IPS-18c (cell line): ENCODE data around the gene SSMEM1.
"Not testable (repeated sequence)": the region's sequence is repeated elsewhere in the genome, so short reads cannot be mapped to it uniquely, and the experiment has no call there.

Source experiments
- H3K4me3 ChIP-seq: 2 replicates; pipeline ENCODE4 v1.7.0; 2013; ENCODE audit warnings: low read depth, mild to moderate bottlenecking, low read length, moderate library complexity; ENCODE audit not compliant: insufficient read depth
- H3K9me3 ChIP-seq: one replicate; pipeline ENCODE4 v1.6.1; 2013; ENCODE audit warnings: mild to moderate bottlenecking, low read length, moderate library complexity; ENCODE audit not compliant: control insufficient read depth, insufficient read depth

Gene SSMEM1

DNA sequence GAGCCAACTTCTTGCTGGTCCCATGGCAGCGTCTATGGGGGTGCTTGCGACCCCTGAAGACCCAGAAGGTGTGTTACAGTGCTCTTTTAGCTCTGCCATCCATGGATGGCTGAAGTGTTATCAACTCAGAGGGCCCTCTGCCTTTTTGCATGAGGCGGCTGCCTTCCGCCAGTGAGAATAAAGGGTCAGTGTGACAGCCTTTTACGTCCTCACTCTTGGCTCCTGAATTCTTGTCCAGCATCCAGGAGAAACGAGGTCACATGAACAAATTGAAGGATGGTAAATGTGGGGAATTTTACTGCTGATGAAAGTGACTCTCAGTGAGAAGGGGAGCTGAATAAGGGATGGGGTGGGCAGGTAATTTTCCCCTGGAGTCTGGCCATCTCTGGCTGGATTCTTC is 24.1 kb downstream of the SSMEM1 start:
- no peak overlapping the region for H3K4me3 ChIP-seq

DNA sequence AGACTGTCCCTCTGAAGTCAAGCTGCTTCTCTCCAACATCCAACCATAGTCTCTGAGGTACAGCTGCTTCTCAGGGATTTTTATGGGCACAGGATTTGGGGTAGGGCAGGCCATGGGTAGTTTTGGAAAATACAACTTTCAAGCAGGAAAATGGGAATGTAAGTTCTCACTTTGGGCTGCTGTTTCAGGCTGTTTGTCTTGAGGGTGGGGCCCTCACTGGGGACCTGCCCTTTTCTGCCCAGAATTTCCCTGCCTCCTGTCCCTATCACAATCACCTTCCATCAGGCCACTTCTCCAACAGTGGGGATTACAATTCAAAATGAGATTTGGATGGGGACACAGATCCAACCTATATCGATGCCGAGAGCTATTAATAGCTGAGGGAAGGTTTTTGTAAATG is 24.5 kb downstream of the SSMEM1 start:
- no peaks in the 10 kb centered on the region for H3K9me3 ChIP-seq

More for the DNA sequence above, 24.1 kb downstream of the SSMEM1 start:
- no peaks in the 10 kb centered on the region for H3K9me3 ChIP-seq

DNA sequence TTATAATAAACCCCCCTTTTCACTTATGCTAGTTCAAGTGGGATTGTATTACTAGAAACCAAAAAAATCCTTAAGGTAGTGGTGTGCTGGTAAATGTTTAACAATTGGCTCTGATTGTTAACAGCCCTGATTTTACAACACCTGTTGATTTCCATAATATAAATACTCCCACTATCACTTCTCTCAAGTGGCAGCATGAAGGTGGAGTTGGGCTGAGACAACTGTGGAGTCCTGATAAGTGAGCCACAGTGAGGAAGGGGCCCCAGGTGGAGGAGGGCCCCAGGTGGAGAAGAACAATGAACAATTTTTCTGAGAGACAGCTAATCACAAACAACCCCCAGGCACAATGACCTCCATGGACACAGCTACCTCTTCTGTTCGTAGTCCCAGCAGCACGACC is 26.4 kb downstream of the SSMEM1 start:
- Histone ChIP-seq H3K9me3 (no peaks in the 10 kb centered on the region), H3K4me3 (no peak overlapping the region)

More for the DNA sequence above, 24.5 kb downstream of the SSMEM1 start:
- no peak overlapping the region for H3K4me3 ChIP-seq

DNA sequence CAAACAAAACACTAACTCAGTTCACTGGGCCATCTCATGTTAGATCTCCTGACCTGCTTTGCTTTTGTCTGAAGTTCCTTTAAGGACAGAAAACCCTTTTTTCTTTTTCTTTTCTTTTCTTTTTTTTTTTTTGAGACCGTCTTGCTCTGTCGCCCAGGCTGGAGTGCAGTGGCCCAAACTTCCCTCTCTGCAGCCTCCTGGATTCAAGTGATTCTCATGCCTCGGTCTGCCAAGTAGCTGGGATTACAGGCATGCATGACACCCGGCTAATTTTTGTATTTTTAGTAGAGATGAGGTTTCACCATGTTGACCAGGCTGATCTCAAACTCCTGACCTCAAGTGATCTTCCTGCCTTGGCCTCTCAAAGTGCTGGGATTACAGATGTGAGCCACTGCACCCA is 28.7 kb downstream of the SSMEM1 start:
- not testable (repeated sequence) for H3K4me3 ChIP-seq, H3K9me3 ChIP-seq

DNA sequence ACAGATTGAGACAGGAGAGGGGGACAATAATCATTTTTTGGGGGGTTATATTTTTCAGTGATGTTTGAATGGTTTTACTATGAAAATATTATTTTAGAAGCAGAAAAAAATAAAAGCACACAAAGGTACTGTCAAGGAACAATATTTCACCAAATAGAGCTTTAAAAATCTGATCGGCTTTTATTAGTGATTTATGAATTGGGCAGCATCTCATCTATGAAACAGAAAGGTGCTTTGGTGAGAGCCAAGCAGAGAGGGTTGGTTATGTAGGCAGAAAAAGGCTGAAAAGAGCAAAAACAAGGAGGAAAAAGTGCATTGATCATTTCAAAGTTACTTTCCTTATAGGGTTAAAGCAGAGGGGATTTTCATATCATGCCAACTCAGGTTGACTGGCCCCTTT is 32.6 kb downstream of the SSMEM1 start:
- Histone ChIP-seq H3K4me3 (no peak overlapping the region), H3K9me3 (no peaks in the 10 kb centered on the region)

DNA sequence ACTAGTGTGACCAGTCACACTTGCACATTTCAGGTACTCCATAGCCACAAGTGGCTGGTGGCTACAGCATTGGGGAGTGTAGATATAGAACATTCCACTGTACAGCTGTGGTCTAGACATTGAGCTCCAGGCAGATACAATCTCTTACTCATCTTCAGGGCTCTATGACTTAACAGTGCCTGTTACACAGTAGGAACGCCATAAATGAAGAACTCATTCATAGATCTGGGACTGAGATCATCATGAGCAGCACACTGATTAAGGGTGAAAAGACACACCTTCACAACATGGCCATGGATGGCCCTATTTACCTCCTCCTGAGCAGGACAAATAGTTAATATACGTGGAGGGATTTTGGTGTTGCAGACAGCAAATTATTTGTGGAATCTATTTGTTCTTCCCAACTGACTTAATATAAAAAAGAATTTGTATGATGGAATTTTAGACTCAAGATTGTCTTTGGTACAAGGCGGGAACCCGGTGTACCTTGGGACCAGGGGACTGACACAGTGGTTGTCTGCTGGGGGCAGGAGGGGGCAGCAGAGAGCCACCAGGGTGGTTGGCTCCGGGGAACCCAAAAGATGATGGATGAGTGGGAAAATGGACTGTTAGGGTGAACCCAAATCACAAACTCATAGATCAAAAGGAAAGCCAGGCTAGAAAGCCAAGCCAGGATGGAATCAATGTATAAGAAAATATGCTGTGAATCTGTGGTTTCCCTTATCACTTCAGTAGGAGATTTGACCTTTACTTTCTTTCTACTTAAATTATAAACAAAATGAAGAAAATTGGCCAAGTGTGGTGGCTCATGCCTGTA is 34.7 kb downstream of the SSMEM1 start:
- Histone ChIP-seq H3K4me3 (no peak overlapping the region), H3K9me3 (no peaks in the 10 kb centered on the region)

DNA sequence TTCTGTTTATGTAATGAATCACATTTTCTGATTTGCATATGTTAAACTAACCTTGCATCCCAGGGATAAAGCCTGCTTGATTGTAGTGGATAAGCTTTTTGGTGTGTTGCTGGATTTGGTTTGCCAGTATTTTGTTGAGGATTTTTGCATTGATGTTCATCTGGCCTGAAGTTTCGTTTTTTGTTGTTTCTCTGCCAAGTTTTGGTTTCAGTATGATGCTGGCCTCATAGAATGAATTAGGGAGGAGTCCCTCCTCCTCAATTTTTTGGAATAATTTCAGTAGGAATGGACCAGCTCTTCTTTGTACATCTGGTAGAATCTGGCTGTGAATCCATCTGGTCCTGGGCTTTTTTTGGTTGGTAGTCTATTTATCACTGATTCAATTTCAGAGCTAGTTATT is 35.8 kb downstream of the SSMEM1 start:
- H3K4me3 ChIP-seq, H3K9me3 ChIP-seq: not testable (repeated sequence)

DNA sequence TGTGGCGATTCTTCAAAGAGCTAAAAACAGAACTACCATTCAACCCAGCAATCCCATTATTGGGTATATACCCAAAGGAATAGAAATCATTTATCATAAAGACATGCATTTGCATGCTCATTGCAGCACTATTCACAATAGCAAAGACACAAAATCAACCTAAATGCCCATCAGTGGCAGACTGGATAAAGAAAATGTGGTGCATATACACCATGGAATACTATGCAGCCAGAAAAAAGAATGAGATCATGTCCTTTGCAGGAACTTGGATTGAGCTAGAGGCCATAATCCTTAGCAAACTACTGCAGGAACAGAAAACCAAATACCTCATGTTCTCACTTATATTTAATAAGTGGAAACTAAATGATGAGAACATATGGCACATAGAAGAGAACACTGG is 38.8 kb downstream of the SSMEM1 start:
- H3K9me3 ChIP-seq, H3K4me3 ChIP-seq: not testable (repeated sequence)

DNA sequence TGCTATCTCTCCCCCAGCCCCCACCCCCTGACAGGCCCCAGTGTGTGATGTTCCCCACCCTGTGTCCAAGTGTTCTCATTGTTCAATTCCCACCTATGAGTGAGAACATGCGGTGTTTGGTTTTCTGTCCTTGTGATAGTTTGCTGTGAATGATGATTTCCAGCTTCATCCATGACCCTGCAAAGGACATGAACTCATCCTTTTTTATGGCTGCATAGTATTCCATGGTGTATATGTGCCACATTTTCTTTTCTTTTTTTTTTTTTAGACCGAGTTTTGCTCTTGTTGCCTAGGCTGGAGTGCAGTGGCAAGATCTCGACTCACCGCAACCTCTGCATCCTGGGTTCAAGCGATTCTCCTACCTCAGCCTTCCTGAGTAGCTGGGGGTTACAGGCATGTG is 41.2 kb downstream of the SSMEM1 start:
- H3K4me3 ChIP-seq, H3K9me3 ChIP-seq: not testable (repeated sequence)

DNA sequence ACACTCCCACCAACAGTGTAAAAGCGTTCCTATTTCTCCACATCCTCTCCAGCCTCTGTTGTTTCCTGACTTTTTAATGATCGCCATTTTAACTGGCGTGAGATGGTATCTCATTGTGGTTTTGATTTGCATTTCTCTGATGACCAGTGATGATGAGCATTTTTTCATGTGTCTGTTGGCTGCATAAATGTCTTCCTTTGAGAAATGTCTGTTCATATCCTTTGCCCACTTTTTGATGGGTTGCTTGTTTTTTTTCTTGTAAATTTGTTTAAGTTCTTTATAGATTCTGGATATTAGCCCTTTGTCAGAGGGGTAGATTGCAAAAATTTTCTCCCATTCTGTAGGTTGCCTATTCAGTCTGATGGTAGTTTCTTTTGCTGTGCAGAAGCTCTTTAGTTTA is 42.0 kb downstream of the SSMEM1 start:
- not testable (repeated sequence) for H3K4me3 ChIP-seq, H3K9me3 ChIP-seq

DNA sequence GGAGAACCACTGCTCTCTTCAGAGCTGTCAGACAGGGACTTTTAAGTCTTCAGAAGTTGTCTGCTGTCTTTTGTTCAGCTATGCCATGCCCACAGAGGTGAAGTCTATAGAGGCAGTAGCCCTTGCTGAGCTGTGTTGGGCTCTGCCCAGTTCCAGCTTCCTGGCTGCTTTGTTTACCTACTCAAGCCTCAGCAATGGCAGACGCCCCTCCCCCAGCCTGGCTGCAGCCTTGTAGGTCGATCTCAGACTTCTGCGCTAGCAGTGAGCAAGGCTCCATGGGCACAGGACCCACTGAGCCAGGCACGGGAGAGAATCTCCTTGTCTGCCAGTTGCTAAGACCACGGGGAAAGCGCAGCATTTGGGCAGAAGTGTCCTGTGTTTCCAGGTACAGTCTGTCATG is 46.9 kb downstream of the SSMEM1 start:
- Histone ChIP-seq H3K4me3 (no peak overlapping the region), H3K9me3 (peaks cover 5% of the 10 kb centered on the region)

DNA sequence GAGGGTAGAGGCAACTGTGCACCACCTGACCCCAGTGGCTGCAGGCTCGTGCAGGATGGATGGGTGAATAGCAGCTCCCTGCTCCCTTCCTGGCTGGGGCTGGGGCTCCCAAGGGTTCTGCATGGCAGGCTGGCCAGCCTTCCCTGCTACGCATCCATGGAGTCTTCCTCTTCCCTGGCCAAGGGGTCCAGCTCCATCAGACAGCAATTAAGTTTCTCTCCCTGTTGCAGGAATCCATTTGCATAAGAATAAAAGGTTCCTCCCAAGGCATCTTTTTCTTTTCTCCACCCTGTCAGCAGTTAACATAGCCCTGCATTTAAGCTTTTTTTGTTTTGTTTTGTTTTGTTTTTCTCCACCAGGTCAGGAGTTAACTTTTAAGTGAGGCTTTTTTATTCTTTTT is 49.0 kb downstream of the SSMEM1 start:
- Histone ChIP-seq H3K4me3 (no peak overlapping the region), H3K9me3 (peaks cover 5% of the 10 kb centered on the region)

DNA sequence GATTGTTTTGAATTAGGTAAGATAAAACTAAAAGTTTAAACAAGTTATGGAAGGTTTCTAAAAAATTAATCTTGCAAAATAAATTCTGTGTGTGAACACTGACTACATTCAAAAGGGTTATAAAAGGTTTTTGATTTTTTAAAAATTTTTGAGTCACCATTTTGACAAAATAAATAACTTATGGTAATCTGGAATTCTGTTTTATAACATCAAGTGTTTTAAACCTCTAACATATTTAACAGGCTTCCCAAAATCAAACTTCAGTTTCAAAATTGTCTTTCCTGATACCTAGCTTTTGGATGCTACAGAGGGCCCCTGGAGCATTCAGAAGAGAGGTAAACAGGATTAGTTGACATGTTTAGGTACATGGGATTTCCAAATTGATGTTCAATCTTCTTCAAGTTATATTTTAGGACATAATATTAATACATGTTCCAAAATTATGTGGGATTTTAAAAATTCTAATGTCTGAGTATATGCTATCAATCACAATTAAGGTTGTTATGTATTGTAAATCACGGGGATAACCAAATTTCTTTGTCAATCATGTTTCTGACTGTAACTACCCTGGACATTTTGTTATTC is 50.9 kb downstream of the SSMEM1 start:
- no peak overlapping the region for H3K4me3 ChIP-seq
- peaks cover 5% of the 10 kb centered on the region for H3K9me3 ChIP-seq

DNA sequence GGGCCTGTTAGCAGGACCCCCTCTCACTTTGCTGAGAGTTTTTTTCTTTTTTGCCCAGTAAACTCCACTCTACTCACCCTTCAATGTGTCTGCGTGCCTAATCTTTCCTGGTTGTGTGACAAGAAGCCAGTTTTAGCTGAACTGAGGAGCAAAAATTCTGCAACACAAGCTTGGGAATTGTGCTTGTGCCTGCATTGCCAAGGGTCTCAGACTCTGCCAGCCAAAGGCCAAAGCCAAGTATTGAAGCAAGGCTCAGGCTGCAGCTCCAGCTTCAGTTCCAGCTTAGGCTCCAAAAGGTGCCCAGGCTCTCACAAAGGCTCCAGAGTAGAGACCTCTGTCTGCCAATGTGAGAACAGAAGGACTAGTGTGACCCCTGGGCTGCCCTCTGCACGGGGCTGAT is 54.8 kb downstream of the SSMEM1 start:
- Histone ChIP-seq H3K4me3 (no peak overlapping the region), H3K9me3 (no peaks in the 10 kb centered on the region)

DNA sequence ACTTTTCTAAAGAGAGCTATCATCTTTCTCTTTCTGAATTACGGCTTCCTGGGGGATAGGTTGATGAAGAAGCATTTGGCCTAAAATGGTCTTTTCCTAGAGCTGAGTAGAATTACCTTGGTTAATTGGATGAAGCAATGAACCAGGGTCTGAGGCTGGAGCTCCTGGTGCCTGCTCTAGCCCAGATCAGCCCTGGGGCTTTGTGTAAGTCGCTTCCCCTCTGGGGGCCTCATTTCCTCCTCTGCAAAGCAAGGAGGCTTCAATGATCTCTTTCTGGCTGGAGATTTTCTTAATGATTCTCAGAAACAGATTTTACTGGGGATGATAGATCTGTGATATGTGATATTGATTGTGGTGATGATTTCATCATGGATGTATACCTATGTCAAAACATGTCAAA is 55.5 kb downstream of the SSMEM1 start:
- H3K4me3 ChIP-seq, result no peak overlapping the region
- H3K9me3 ChIP-seq, result no peaks in the 10 kb centered on the region
